ENCODE measurements around the gene MT1B. TPM values are rescaled to one million over a fixed set of nuclear protein-coding genes. Genes with fewer than 3 reads are reported as not detected.

MT1B gene
- total and polyA plus RNA-seq, 2 of the 13 experiments (the other 11 are each of a cell fraction or from before 2014, with no cell fraction given), result 0.89 TPM; not detected in 1

- peak; percentile 17; the same call in 1 of the 2 replicates for TF ChIP-seq UBTF (CRISPR knock-in tag; IDR thresholded peaks at IDR 0.05)
- TF ChIP-seq ZNF614 (CRISPR knock-in tag; IDR thresholded peaks at IDR 0.05; ENCODE audit: borderline replicate concordance), result peak; percentile 77; the same call in 1 of the 2 replicates
- no peak for TF ChIP-seq HDAC1 (CRISPR knock-in tag; IDR thresholded peaks at IDR 0.05)
- peak; percentile 42; the same call in 1 of the 2 replicates for TF ChIP-seq SOX5 (CRISPR knock-in tag; IDR thresholded peaks at IDR 0.05; ENCODE audit: borderline replicate concordance)
- TF ChIP-seq ZNF619 (CRISPR knock-in tag; IDR thresholded peaks at IDR 0.05), result 0 out of 2 replicates have a peak, but pooled peaks have one; percentile 64
- 0 out of 2 replicates have a peak, but pooled peaks have one; percentile 41 for TF ChIP-seq HBP1 (CRISPR knock-in tag; IDR thresholded peaks at IDR 0.05; ENCODE audit: low read depth)
- TF ChIP-seq SRY (CRISPR knock-in tag; IDR thresholded peaks at IDR 0.05), result no peak
- 0 out of 2 replicates have a peak, but pooled peaks have one; percentile 39 for TF ChIP-seq ZFY (CRISPR knock-in tag; IDR thresholded peaks at IDR 0.05)
- TF ChIP-seq ZGPAT (CRISPR knock-in tag; IDR thresholded peaks at IDR 0.05), result 0 out of 2 replicates have a peak, but pooled peaks have one; percentile 28
- TF ChIP-seq ETV5 (CRISPR knock-in tag; IDR thresholded peaks at IDR 0.05; ENCODE audit: borderline replicate concordance), result peak; percentile 57; the same call in 1 of the 2 replicates
- TF ChIP-seq ZNF142 (CRISPR knock-in tag; IDR thresholded peaks at IDR 0.05), result no peak
- TF ChIP-seq DNMT1 (CRISPR knock-in tag; IDR thresholded peaks at IDR 0.05), result 0 out of 2 replicates have a peak, but pooled peaks have one; percentile 46
- TF ChIP-seq ZFP91 (CRISPR knock-in tag; IDR thresholded peaks at IDR 0.05; ENCODE audit: borderline replicate concordance), result no peak
- TF ChIP-seq IRF2 (CRISPR knock-in tag; IDR thresholded peaks at IDR 0.05), result peak; percentile 77
- peak; percentile 56; the same call in 1 of the 2 replicates for TF ChIP-seq HDAC2 (CRISPR knock-in tag; IDR thresholded peaks at IDR 0.05)
- TF ChIP-seq KDM3A (CRISPR knock-in tag; IDR thresholded peaks at IDR 0.05; ENCODE audit: low read depth), result 0 out of 2 replicates have a peak, but pooled peaks have one; percentile 56
- no peak for TF ChIP-seq POLR2AphosphoS2 (IDR thresholded peaks at IDR 0.05; ENCODE audit: low read depth, low read length)
- 0 out of 2 replicates have a peak, but pooled peaks have one; percentile 19 for TF ChIP-seq SIX4 (CRISPR knock-in tag; IDR thresholded peaks at IDR 0.05)
Measured at GRCh38 chr16:56603589-56603988, 48.1 kb upstream of the MT1B start (continued).
